ENCODE results near the gene DLG2.

DNA sequence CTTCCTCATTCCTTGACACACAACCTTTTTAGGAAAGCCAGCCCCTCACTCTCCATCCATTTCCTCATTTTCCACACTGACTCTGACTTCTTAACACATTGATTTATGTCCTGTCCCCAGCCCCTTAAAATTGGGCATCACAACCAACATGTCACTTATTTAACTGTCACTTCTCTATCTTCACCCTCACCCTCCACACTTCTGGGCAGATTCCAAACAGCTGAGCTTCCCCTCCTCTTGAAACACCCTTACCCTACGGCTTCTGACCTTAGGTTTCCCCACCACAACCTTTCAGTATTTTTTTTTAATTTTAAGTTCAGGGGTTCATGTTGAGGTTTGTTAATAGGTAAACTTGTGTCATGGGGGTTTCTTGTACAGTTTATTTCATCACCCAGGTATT is 696.3 kb downstream of the DLG2 start:
- TF ChIP-seq, protein P1, sequence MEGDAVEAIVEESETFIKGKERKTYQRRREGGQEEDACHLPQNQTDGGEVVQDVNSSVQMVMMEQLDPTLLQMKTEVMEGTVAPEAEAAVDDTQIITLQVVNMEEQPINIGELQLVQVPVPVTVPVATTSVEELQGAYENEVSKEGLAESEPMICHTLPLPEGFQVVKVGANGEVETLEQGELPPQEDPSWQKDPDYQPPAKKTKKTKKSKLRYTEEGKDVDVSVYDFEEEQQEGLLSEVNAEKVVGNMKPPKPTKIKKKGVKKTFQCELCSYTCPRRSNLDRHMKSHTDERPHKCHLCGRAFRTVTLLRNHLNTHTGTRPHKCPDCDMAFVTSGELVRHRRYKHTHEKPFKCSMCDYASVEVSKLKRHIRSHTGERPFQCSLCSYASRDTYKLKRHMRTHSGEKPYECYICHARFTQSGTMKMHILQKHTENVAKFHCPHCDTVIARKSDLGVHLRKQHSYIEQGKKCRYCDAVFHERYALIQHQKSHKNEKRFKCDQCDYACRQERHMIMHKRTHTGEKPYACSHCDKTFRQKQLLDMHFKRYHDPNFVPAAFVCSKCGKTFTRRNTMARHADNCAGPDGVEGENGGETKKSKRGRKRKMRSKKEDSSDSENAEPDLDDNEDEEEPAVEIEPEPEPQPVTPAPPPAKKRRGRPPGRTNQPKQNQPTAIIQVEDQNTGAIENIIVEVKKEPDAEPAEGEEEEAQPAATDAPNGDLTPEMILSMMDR (IDR thresholded peaks at IDR 0.05): no peak
- no peak for TF ChIP-seq ZFX (IDR thresholded peaks at IDR 0.05; ENCODE audit: borderline replicate concordance)

Measured in 22Rv1 (cell line).